OCI-LY7 (cell line): ENCODE measurements around the gene AMIGO3. TPM values are rescaled to one million over a fixed set of nuclear protein-coding genes. Genes with fewer than 3 reads are reported as not detected.

ENCODE experiments used
- BruUV-seq: library from RNA; stranded (reverse); fragments of 400-500 nt; replicated peaks from 2 replicates; lab custom pipeline; 2021; lab: Mats Ljungman, UMichigan
- CTCF ChIA-PET: fragments of 300-600 bp; sonication (Branson Sonifier 250); formaldehyde crosslinking; loops from one replicate; lab custom pipeline; 2022; ENCODE audit warnings: antibody characterized with exemption; ENCODE audit not compliant: unreplicated experiment; lab: Charles Lee
- POLR2A ChIA-PET: fragments of 300-600 bp; sonication (Branson Sonifier 250); formaldehyde crosslinking; loops from one replicate; lab custom pipeline; 2022; ENCODE audit warnings: antibody characterized with exemption; lab: Charles Lee
- DNase-seq: peaks from one replicate; pipeline ENCODE4 v3.0.0-alpha.2; 2015; ENCODE audit warnings: low spot score
- H2AFZ ChIP-seq: fragments of 200-600 bp; sonication (generic), shearing (Covaris generic); 2 replicates; pipeline ENCODE4 v1.6.1; 2014; ENCODE audit warnings: mild to moderate bottlenecking, antibody characterized with exemption, low read length, moderate library complexity
- H3K27ac ChIP-seq: fragments of 200-600 bp; sonication (generic); 2 replicates; pipeline ENCODE4 v1.5.1; 2014; ENCODE audit warnings: mixed run types, low read depth, mild to moderate bottlenecking, moderate library complexity, low read length, inconsistent platforms; ENCODE audit not compliant: poor library complexity, severe bottlenecking
- H3K36me3 ChIP-seq: fragments of 200-600 bp; sonication (generic); 2 replicates; pipeline ENCODE4 v1.6.1; 2014; ENCODE audit warnings: mild to moderate bottlenecking, antibody characterized with exemption, low read length, moderate library complexity, mixed read lengths; ENCODE audit not compliant: insufficient read depth
- H3K4me1 ChIP-seq: fragments of 200-600 bp; sonication (generic); 2 replicates; pipeline ENCODE4 v1.5.1; 2014; ENCODE audit warnings: mild to moderate bottlenecking, low read length; ENCODE audit not compliant: insufficient read depth, poor library complexity, severe bottlenecking
- H3K4me2 ChIP-seq: fragments of 200-600 bp; sonication (generic); 2 replicates; pipeline ENCODE4 v1.6.1; 2014; ENCODE audit warnings: mild to moderate bottlenecking, low read length
- H3K4me3 ChIP-seq: fragments of 200-600 bp; sonication (generic); 2 replicates; pipeline ENCODE4 v1.5.1; 2014; ENCODE audit warnings: mild to moderate bottlenecking, low read depth, low read length; ENCODE audit not compliant: poor library complexity, severe bottlenecking
- H3K79me2 ChIP-seq: fragments of 200-600 bp; sonication (generic); 2 replicates; pipeline ENCODE4 v1.6.1; 2016; ENCODE audit warnings: low read depth, mild to moderate bottlenecking, low read length, moderate library complexity, mixed read lengths; ENCODE audit not compliant: insufficient read depth
- H3K9me2 ChIP-seq: fragments of 200-600 bp; sonication (generic); 2 replicates; pipeline ENCODE4 v1.6.1; 2016; ENCODE audit warnings: mild to moderate bottlenecking, low read length, mixed read lengths; ENCODE audit not compliant: insufficient read depth
- H3K9me3 ChIP-seq: fragments of 200-600 bp; sonication (generic); 2 replicates; pipeline ENCODE4 v1.6.1; 2014; ENCODE audit warnings: mild to moderate bottlenecking, mixed run types, low read length, mixed read lengths
- H4K20me1 ChIP-seq: fragments of 200-600 bp; sonication (generic); 2 replicates; pipeline ENCODE4 v1.6.1; 2014; ENCODE audit warnings: mild to moderate bottlenecking, antibody characterized with exemption, low read length, moderate library complexity, mixed read lengths; ENCODE audit not compliant: insufficient read depth
- CTCF ChIP-seq: fragments of 200-600 bp; sonication (generic); conservative IDR thresholded peaks from 2 replicates; pipeline ENCODE4 v1.5.1; 2014; ENCODE audit warnings: mild to moderate bottlenecking, antibody characterized with exemption, low read length, moderate library complexity, mixed read lengths
- EZH2phosphoT487 ChIP-seq: fragments of 200-600 bp; sonication (generic); IDR thresholded peaks from 2 replicates; pipeline ENCODE4 v1.6.1; 2018; ENCODE audit warnings: low read depth, borderline replicate concordance, mild to moderate bottlenecking, mixed run types, antibody characterized with exemption, low read length, moderate library complexity, mixed read lengths
- intact Hi-C: fragments of 100-400 bp; cut with micrococcal nuclease; formaldehyde crosslinking; loops from one replicate; pipeline ENCODE4 v1.10.0; 2022; ENCODE audit not compliant: unreplicated experiment
- total RNA-seq, 2 experiments: library from RNA; depleted of rRNA in 1 of 2; stranded (reverse); fragments of >200 nt in 1 of 2; shearing (Covaris generic) in 1 of 2; gene quantifications; 2 replicates each; pipeline ENCODE4 v1.2.3, GENCODE V29; 2014 to 2022

AMIGO3 gene
- total RNA-seq, 2 experiments from 2014 or later: 0.80 to 4.4 TPM

- H2AFZ ChIP-seq: no peak overlapping the region
- no peak overlapping the region for H3K27ac ChIP-seq
- DNase-seq: no peak
- no peaks in the 10 kb centered on the region for H3K9me2 ChIP-seq
- intact Hi-C loops: no loop called here
- H3K4me3 ChIP-seq: no peak overlapping the region
- H4K20me1 ChIP-seq: no peaks in the 10 kb centered on the region
- CTCF ChIA-PET: no interaction called here
- peaks cover 28% of the 10 kb centered on the region for H3K4me1 ChIP-seq
- H3K36me3 ChIP-seq: peaks cover 72% of the 10 kb centered on the region
- no peaks in the 10 kb centered on the region for H3K9me3 ChIP-seq
- H3K79me2 ChIP-seq: no peaks in the 10 kb centered on the region
- BruUV-seq: no TSS peak
- H3K4me2 ChIP-seq: no peak overlapping the region
- POLR2A ChIA-PET: interaction anchor here (0.7 kb wide), 1 partner anchor 197 kb away, joined by 3 read pairs; no protein-coding TSS in a partner anchor
- TF ChIP-seq CTCF: no peak
- TF ChIP-seq EZH2phosphoT487: no peak
These were observed 10.6 kb upstream of the AMIGO3 start for GRCh38 chr3:49729966-49730609.

- ChIA-PET CTCF (no interaction called here), POLR2A (no interaction called here)
- Histone ChIP-seq H3K4me2 (peak overlapping the region; percentile 57; the same call in 1 of the 2 replicates), H3K4me3 (no peak overlapping the region), H3K4me1 (peaks cover 40% of the 10 kb centered on the region), H3K27ac (peak overlapping the region; percentile 78), H3K79me2 (peaks cover 7% of the 10 kb centered on the region; the same call in 1 of the 2 replicates), H2AFZ (no peak overlapping the region), H3K9me2 (no peaks in the 10 kb centered on the region), H4K20me1 (no peaks in the 10 kb centered on the region), H3K9me3 (no peaks in the 10 kb centered on the region), H3K36me3 (peaks cover 58% of the 10 kb centered on the region)
- DNase-seq: no peak
- no TSS peak for BruUV-seq
- no peak for TF ChIP-seq EZH2phosphoT487
- no peak for TF ChIP-seq CTCF
- intact Hi-C loops: no loop called here
These were observed 8.5 kb upstream of the AMIGO3 start for GRCh38 chr3:49727924-49728361.
